ENCODE data around the gene AFF4.
"Not testable (repeated sequence)": the region's sequence is repeated elsewhere in the genome, so short reads cannot be mapped to it uniquely, and the experiment has no call there.

AFF4 gene

GRCh38 chr5:132952829-132953228, 10.6 kb downstream of the AFF4 start:
- DNase-seq = no peak

DNA sequence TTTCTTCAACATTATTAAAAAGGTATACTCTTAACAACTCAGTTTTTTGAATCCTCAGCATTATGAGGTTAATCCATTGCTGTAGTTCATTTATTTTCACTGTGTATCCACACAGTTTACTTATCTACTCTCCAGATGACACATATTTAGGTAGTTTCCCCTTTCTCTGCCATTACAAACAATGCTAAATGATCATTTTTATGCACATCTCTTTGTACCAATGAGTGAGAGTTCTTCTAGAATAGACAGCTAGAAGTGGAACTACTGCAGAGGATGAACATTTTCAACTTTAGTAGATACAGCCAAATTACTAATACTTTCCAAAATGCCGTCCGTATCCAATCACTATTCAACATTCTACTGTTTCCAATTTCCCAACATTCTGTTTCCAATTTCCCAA, 11.5 kb downstream of the AFF4 start:
- DNase-seq = no peak

GRCh38 chr5:132949136-132949535, 14.3 kb downstream of the AFF4 start:
- no peak for DNase-seq

GRCh38 chr5:132947671-132948070, 15.8 kb downstream of the AFF4 start:
- no peak for DNase-seq

DNA sequence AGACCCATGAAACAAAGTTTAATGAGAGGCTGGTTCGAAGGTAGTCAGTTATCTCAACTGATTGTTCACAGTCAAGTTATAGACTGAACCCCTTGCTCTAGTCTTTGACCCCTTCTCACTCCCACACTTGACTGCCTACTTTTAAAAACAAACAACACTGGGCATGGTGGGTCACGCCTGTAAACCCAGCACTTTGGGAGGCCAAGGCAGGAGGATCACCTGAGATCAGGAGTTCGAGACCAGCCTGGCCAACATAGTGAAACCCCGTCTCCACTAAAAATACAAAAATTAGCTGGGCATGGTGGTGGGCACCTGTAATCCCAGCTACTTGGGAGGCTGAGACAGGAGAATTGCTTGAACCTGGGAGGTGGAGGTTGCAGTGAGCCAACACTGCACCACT, 18.1 kb downstream of the AFF4 start:
- DNase-seq = not testable (repeated sequence)

- DNase-seq = no peak
Measured at GRCh38 chr5:132943362-132944022, 19.9 kb downstream of the AFF4 start.

DNA sequence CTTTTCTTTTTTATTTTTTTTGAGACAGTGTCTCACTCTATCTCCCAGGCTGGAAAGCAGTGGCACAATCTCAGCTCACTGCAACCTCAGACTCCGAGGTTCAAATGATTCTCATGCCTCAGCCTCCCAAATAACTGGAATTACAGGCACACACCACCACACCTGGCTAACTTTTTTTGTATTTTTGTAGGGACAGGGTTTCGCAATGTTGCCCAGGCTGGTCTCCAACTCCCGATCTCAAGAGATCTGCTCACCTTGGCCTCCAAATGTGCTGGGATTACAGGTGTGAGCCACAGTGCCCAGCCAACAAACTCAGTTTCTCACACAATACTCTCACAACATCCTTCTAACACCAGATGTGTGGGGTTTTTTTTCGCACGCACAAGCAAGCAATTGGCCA, 22.1 kb downstream of the AFF4 start:
- no peak for DNase-seq

DNA sequence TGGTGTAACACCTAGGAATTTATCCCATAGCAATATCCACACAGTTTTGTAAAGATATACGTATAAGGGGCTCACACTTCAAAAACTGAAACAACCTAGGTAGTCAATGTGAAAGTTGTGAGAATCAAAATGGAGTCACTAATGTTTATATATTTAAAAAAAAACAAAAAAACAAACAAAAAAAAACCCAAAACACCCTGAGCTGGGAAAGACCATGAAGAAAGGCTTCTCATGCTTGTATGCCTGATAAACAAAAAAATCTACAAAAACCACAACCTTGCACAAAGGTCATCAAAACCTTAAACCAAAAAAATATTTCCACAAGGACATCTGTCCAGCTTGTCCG, 35.4 kb downstream of the AFF4 start:
- no peak for DNase-seq

DNA sequence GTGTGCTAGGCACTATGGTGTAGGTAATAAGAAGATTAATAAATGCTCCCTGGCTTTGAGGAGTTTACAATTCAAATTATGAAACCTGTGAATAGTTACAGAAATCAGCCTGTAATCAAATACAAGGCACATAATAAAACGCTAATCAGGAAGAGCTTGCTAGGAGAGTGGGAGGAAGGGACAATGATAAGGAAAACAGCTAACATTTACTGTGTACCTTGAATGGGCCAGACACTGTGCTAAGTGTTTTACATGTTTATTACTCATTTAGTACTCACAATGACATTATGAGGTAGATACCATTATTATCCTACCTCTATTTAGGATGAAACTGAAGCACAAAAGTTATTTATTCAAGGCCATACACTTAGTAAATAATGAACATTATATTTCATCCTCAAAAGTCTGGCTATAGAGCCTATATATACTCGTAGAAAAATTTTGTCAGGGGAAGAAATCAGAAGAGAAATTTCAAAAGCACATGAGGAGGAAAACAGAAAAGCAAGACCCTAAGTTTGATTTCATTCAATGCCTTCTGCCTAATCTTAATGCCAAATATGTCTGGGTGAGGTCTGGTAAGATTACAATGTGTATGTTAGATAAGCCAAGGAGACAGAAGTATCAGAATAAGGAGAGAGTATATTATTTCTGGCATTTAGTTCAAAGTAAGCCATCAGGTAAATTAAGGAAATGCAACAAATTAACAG, 35.9 kb downstream of the AFF4 start:
- DNase-seq = no peak

DNA sequence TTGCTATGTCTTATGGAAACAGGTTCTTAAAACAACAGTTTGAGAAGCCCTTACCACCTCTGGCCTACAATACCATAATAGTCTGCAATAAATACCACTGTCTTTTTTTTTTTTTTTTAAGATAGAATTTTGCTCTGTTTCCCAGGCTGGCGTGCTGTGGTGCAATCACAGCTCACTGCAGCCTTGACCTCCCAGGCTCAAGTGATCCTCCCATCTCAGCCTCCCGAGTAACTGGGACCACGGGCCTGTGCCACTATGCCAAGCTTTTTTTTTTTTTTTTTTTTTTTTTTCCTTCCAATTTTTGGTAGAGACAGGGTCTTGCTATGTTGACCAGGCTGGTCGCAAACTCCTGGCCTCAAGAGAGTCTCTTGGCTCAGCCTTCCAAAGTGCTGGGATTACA, 37.0 kb downstream of the AFF4 start:
- no peak for DNase-seq

DNA sequence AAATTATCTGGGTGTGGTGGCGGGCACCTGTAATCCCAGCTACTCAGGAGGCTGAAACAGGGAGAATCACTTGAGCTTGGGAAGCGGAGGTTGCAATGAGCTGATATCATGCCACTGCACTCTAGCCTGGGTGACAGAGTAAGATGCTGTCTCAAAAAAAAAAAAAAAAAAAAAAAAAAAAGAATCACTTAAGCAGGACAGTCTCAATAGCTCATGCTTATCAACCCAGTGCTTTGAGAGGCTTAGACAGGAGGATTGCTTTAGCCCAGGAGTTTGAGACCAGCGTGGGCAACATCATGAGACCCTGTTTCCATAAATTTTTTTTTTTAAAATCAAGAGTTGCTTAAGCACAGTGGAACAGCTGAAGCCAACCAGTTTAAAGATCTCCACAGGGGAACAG, 47.3 kb downstream of the AFF4 start:
- no peak for DNase-seq

GRCh38 chr5:132915681-132916080, 47.8 kb downstream of the AFF4 start:
- no peak for DNase-seq

DNA sequence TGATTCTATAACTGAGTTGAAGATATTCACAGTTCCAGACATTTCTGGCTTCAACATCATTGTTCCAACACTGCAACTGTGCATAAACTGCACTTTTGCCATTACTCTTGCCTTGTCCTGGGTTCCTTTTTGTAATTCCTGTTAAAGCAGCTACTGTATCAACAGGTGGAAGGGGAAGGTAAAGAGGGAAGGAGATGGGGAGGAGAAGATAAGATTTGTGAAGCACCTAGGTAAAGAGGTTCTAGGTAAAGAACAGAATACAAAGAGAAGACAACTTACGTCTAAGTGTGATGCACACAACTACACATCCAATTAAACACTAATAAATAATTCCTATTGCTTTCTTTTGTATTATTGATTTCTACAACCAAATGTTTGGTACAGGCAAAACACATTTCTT, 53.7 kb downstream of the AFF4 start:
- DNase-seq = no peak

DNA sequence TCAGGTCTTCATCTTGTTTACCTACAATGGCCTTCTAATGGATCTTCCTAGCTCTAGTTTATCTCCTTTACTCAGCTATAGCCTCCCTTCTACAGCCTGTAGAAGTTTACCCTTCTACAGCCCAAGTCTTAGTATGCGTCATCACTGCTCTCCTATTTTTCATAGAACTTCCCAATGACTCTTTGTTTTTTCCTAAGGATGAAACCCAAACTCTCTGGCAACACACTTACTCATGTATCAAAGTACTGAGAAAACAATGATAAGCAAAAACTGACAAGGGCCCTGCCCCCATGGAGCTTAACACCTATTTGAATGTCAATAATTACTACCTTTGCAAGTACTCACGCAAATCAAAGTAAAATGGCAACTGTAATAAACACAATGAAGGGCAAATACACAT, 56.3 kb downstream of the AFF4 start:
- DNase-seq = no peak

GRCh38 chr5:132905938-132906337, 57.5 kb downstream of the AFF4 start:
- DNase-seq = no peak

DNA sequence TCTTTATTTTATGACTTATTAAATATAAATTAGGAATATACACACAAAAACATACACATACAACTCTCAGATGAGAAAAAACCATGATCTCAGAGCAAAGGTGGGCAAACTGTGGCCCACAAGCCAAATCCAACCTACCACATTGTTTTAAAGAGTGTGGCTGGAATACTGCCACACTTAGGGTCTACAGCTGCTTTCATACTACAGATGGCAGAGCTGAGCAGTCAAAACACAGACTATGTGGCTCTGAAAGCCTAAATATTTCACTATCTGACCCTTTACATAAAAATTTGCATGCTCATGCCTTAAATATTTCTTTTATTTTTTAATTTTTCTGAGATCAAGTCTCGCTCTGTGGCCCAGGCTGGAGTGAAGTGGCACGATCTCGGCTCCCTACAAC, 61.7 kb downstream of the AFF4 start:
- DNase-seq = no peak

GRCh38 chr5:132901036-132901435, 62.4 kb downstream of the AFF4 start:
- no peak for DNase-seq

GRCh38 chr5:132898094-132898493, 65.3 kb downstream of the AFF4 start:
- no peak for DNase-seq

DNA sequence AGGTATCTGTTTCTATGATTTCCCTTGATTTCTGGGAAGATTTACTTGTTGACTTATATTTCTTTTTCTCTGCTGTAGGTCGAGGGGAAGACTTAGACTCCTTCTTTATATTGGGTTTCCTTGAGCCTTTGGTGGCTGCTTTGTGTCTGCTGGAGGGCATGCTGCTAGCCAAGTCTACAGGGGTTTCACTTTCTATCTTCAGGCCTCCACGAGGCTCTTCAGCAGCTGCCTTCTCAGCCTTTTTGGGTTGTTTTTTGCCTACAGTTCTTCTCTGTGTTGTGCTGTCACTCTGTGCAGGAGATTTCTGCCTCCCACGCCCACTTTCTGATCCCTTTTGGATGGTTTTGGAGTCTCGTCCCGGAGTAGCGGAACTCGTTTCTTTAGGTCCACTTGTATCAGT, 66.7 kb downstream of the AFF4 start:
- DNase-seq = no peak

GRCh38 chr5:132895719-132896305, 67.6 kb downstream of the AFF4 start:
- no peak for DNase-seq

DNA sequence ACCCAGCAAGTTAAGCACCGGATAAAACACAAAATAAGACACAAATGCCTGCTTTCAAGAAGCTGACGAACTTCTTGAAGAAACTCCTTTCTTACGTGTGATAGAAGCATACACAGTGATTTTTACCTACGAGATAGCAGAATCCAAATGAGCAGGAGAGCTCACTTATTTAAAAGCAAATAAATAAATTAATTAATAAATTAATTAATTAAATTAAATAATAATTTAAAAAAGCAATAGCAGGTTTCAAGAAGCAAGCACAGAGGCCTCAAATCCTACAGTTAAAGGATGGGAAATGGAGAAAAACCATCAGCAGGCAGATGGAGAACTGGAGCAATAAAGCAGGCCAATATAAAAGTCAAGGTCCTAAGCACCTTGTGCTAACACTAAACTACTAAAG, 72.6 kb downstream of the AFF4 start:
- no peak for DNase-seq

GRCh38 chr5:132889501-132889900, 73.9 kb downstream of the AFF4 start:
- no peak for DNase-seq

- DNase-seq = no peak
Measured at GRCh38 chr5:132887283-132887682, 76.2 kb downstream of the AFF4 start.

GRCh38 chr5:132886064-132886823, 77.2 kb downstream of the AFF4 start:
- no peak for DNase-seq

All from kidney glomerular epithelial cell (primary cell).